Activated naive CD4-positive, alpha-beta T cell treated with anti-CD3 and anti-CD28 coated beads, Interleukin-2, amount 10 ng/mL, durations not matched to agents 7 days and 5 days (primary cell): ENCODE measurements around the gene TMEM106B.

Experiments used
- CTCF ChIA-PET: fragments of 350-600 bp; sonication (Branson Sonifier 250); formaldehyde crosslinking; loops from one replicate; lab custom pipeline; 2021; ENCODE audit warnings: antibody characterized with exemption; lab: Charles Lee
- DNase-seq: peaks from one replicate; pipeline ENCODE4 v3.0.0-alpha.2; 2020
- H3K27ac Mint-ChIP-seq: one replicate; pipeline ENCODE4 v1.8.0; 2021; ENCODE audit warnings: mild to moderate bottlenecking, moderate library complexity, mixed read lengths
- H3K27me3 Mint-ChIP-seq: one replicate; pipeline ENCODE4 v1.8.0; 2021; ENCODE audit warnings: mild to moderate bottlenecking, mixed read lengths
- H3K36me3 Mint-ChIP-seq: one replicate; pipeline ENCODE4 v1.8.0; 2021; ENCODE audit warnings: mixed read lengths
- H3K4me1 Mint-ChIP-seq: one replicate; pipeline ENCODE4 v1.8.0; 2021; ENCODE audit warnings: mixed read lengths
- H3K4me3 Mint-ChIP-seq: one replicate; pipeline ENCODE4 v1.8.0; 2021; ENCODE audit warnings: mild to moderate bottlenecking, moderate library complexity, mixed read lengths
- H3K9me3 Mint-ChIP-seq: one replicate; pipeline ENCODE4 v1.8.0; 2021; ENCODE audit warnings: mixed read lengths

The TMEM106B gene

GRCh38 chr7:12239806-12240205, 28.7 kb downstream of the TMEM106B start:
- Mint-ChIP-seq H3K36me3 (peaks cover 35% of the 10 kb centered on the region), H3K4me1 (peaks cover 12% of the 10 kb centered on the region), H3K4me3 (no peak overlapping the region), H3K27me3 (no peaks in the 10 kb centered on the region), H3K9me3 (peaks cover 8% of the 10 kb centered on the region), H3K27ac (no peak overlapping the region)
- no peak for DNase-seq
- CTCF ChIA-PET: no interaction called here

DNA sequence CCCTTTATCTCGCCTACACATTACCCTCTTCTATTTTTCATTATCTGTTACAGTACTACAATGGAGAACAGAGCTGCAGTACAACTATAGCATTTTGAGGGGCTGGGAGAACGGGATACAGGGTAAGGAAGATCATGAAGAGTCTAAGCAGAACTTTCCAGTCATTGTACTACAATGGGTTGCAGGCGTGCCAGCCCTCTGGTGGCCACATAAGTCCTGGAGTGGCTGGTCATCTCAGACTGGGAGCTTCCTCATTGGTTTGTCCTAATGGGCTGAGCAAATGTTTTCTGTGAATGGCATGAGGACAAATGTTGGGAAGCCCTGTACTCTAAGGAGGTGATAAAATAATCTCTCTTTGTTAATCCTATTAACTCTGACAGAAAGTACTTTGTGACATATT, 33.0 kb downstream of the TMEM106B start:
- DNase-seq: no peak
- Mint-ChIP-seq H3K27ac (no peak overlapping the region), H3K9me3 (peaks cover 6% of the 10 kb centered on the region), H3K4me1 (peaks cover 11% of the 10 kb centered on the region), H3K27me3 (no peaks in the 10 kb centered on the region), H3K4me3 (no peak overlapping the region), H3K36me3 (peaks cover 17% of the 10 kb centered on the region)
- CTCF ChIA-PET: no interaction called here

DNA sequence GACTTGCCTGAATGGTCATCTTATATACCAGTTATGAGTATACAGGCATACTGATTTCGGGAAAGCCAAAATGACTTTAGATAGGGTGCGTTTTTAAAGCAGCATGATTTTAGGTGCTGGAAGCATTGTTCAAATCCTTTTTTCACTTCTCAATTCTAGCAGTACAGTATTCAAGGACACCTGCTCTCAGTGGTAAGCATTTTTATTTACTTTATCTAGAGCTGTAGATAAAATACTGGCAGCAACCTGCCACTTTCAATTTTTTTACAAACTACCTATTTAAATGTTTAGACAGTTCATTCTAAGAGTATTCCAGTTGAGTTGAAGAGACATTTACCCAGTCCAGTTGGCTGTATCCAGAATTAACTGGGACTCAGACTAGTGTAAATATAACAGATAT, 33.6 kb downstream of the TMEM106B start:
- no peaks in the 10 kb centered on the region for H3K27me3 Mint-ChIP-seq
- no peak overlapping the region for H3K27ac Mint-ChIP-seq
- CTCF ChIA-PET: no interaction called here
- no peak for DNase-seq
- H3K9me3 Mint-ChIP-seq: peaks cover 6% of the 10 kb centered on the region
- H3K36me3 Mint-ChIP-seq: peaks cover 11% of the 10 kb centered on the region
- no peak overlapping the region for H3K4me3 Mint-ChIP-seq
- H3K4me1 Mint-ChIP-seq: peaks cover 6% of the 10 kb centered on the region

GRCh38 chr7:12249706-12250105, 38.6 kb downstream of the TMEM106B start:
- Mint-ChIP-seq H3K4me1 (no peaks in the 10 kb centered on the region), H3K4me3 (no peak overlapping the region), H3K36me3 (peaks cover 10% of the 10 kb centered on the region), H3K9me3 (peaks cover 28% of the 10 kb centered on the region), H3K27me3 (peaks cover 4% of the 10 kb centered on the region), H3K27ac (no peak overlapping the region)
- CTCF ChIA-PET: no interaction called here
- DNase-seq: no peak

DNA sequence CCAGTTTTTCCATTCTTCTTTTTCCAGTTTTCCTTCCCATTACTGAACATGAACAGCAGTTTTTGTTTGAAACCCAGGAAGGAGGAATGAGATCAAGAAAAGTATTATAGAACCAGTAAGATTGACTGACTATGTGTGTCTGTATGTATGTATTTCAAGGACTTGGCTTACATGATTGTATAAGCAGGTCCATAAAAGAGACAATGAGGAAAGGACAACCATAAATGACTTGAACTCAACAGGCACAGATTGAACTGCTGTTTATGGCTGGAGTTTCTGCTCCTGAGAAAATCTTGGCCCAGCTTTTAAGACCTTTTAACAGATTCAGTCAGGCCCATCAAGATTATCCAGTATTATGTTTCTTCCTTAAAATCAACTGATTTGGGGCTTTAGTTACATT, 39.1 kb downstream of the TMEM106B start:
- Mint-ChIP-seq H3K9me3 (peaks cover 28% of the 10 kb centered on the region), H3K4me3 (no peak overlapping the region), H3K4me1 (no peaks in the 10 kb centered on the region), H3K27me3 (peaks cover 4% of the 10 kb centered on the region), H3K36me3 (peaks cover 10% of the 10 kb centered on the region), H3K27ac (no peak overlapping the region)
- DNase-seq: no peak
- CTCF ChIA-PET: no interaction called here

DNA sequence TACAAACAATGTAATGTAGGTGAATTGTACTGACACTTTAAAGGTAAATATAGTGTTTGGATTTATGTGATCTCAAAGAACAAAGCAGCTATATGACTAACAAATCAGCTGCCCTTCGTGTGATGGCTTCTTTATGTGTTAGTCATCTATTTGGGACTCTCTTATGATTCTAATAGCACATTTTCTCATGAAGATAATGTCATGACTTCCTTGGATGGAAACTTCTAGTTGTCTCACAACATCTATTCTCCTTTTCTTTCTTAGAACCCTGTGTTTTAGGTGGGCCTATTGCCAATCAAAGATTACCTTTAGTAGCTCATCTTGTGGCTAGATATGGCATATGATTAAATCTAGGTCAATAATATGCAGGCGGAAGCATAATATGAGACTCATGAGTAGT, 45.0 kb downstream of the TMEM106B start:
- CTCF ChIA-PET: interaction anchor here (0.7 to 1.2 kb wide), 2 partner anchors 35 to 45 kb away, joined by 3 read pairs; partner anchors contain the start of gene TMEM106B
- Mint-ChIP-seq H3K4me3 (no peak overlapping the region), H3K36me3 (peaks cover 12% of the 10 kb centered on the region), H3K27ac (no peak overlapping the region), H3K27me3 (peaks cover 6% of the 10 kb centered on the region), H3K9me3 (peaks cover 28% of the 10 kb centered on the region), H3K4me1 (peaks cover 11% of the 10 kb centered on the region)
- DNase-seq: no peak

- Mint-ChIP-seq H3K27ac (no peak overlapping the region), H3K27me3 (peaks cover 8% of the 10 kb centered on the region), H3K9me3 (peaks cover 15% of the 10 kb centered on the region), H3K4me3 (no peak overlapping the region), H3K36me3 (peaks cover 8% of the 10 kb centered on the region), H3K4me1 (peaks cover 12% of the 10 kb centered on the region)
- CTCF ChIA-PET: interaction anchor here (0.7 kb wide), 1 partner anchor 46 kb away, joined by 3 read pairs; no protein-coding TSS in a partner anchor
- peak; percentile 45 for DNase-seq
Observed at GRCh38 chr7:12257582-12257981, 46.5 kb downstream of the TMEM106B start.

DNA sequence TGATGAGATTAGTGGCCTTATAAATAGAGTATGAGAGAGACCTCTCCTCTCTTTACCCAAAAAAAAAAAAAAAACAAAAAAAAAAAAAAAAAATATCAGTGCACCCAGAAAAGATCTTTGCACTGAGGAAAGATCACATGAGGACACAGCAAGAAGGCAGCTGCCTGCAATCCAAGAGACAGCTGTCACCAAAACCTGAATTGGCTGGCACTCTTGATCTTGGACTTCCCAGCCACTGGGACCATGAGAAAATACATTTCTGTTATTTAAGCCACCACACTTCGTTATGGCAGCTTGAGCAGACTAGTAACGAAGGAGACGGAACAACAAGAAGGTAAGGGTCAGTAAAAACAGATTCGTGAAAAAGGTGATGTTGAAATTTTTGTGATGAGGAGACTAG, 47.0 kb downstream of the TMEM106B start:
- Mint-ChIP-seq H3K4me1 (peaks cover 12% of the 10 kb centered on the region), H3K4me3 (no peak overlapping the region), H3K36me3 (peaks cover 8% of the 10 kb centered on the region), H3K27ac (no peak overlapping the region), H3K9me3 (peaks cover 11% of the 10 kb centered on the region), H3K27me3 (peaks cover 6% of the 10 kb centered on the region)
- CTCF ChIA-PET: interaction anchor here (0.7 kb wide), 2 partner anchors 40 to 46 kb away, joined by 3 read pairs; no protein-coding TSS in a partner anchor
- DNase-seq: no peak

DNA sequence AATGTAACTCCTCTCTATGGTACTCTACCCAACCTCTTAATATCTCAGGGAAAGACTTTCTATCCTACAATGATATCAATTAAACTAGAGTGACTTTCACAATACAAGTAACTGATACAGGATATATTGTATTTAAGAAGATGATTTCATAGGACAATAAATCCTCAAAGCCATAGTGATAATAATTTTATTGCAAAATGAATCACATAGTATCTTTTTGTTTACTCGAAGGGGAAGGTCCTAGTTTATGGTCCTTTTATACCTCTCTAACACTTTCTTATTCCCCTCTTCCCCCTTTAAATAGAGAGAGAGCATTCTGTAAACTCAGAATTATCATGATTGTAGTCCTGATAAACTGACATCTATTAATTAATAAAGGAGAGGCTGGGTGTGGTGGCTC, 56.4 kb downstream of the TMEM106B start:
- Mint-ChIP-seq H3K27ac (no peak overlapping the region), H3K4me3 (no peak overlapping the region), H3K9me3 (no peaks in the 10 kb centered on the region), H3K4me1 (no peaks in the 10 kb centered on the region), H3K27me3 (no peaks in the 10 kb centered on the region), H3K36me3 (no peaks in the 10 kb centered on the region)
- CTCF ChIA-PET: no interaction called here
- DNase-seq: no peak

- H3K4me3 Mint-ChIP-seq: no peak overlapping the region
- H3K27ac Mint-ChIP-seq: no peak overlapping the region
- H3K4me1 Mint-ChIP-seq: no peaks in the 10 kb centered on the region
- CTCF ChIA-PET: no interaction called here
- H3K27me3 Mint-ChIP-seq: no peaks in the 10 kb centered on the region
- H3K36me3 Mint-ChIP-seq: no peaks in the 10 kb centered on the region
- no peaks in the 10 kb centered on the region for H3K9me3 Mint-ChIP-seq
- no peak for DNase-seq
Observed at GRCh38 chr7:12269100-12269895, 58.2 kb downstream of the TMEM106B start.

DNA sequence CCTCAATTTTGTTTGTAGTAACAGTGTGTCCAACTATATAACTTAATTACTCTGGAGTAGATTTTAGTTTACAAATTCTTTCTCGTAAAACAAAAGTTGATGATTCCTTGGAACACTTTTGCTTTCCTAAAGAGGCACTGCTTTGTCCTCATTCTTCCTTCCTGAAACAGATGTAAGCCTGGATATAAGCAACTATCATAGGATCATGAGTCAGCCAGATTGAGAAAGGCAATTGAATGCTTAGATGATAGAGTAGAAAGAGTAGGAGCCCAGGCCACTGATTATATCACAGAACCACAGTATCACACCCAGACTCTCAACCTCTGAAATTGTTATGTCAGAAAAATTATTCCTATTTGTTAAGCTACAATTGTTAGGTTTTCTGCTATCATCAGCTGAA, 69.9 kb downstream of the TMEM106B start:
- Mint-ChIP-seq H3K9me3 (no peaks in the 10 kb centered on the region), H3K27ac (no peak overlapping the region), H3K4me3 (no peak overlapping the region), H3K36me3 (no peaks in the 10 kb centered on the region), H3K4me1 (no peaks in the 10 kb centered on the region), H3K27me3 (peaks cover 3% of the 10 kb centered on the region)
- no peak for DNase-seq
- CTCF ChIA-PET: no interaction called here

DNA sequence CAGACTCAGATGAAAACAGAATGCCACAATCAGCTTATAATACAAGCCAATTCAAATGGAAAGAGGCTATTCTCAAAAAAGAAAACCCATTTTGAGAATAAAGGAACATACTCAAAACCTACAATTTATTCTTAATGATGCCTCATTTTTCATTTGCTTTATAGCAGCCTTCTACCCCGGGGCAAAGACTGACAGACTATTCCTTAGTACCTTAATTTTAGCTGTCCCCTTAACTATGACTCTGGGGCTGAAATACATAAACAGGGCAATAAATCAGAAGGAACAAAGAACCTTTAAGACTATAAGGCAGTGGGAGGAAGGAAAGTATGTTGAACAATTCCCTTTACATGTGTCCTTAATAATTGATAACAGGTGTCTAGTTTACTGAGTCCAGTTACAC, 76.8 kb downstream of the TMEM106B start:
- CTCF ChIA-PET: interaction anchor here (1.1 kb wide), 1 partner anchor 14 kb away, joined by 3 read pairs; no protein-coding TSS in a partner anchor
- H3K36me3 Mint-ChIP-seq: peaks cover 4% of the 10 kb centered on the region
- H3K27me3 Mint-ChIP-seq: peaks cover 3% of the 10 kb centered on the region
- H3K9me3 Mint-ChIP-seq: peaks cover 17% of the 10 kb centered on the region
- no peak for DNase-seq
- no peak overlapping the region for H3K27ac Mint-ChIP-seq
- H3K4me3 Mint-ChIP-seq: no peak overlapping the region
- H3K4me1 Mint-ChIP-seq: no peaks in the 10 kb centered on the region

DNA sequence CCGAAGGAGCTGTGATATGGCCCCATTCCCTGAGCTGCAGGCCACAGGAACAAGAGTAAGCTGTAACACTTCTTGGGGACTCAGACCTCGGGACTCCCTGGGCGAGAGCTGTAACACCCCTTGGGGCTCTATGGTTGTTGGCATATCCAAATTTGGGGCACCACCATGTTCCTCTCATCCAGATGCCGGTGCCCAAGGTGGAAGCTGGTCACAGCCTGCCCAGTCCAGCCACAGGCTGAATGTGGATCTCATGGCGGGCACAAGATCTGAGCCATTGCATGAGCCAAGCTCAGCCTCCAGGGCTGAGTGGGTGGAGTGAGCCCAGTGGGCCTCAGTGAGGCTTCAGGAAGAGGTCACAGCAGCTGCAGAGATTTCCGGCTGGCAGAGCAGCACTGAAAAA, 78.9 kb downstream of the TMEM106B start:
- Mint-ChIP-seq H3K9me3 (peaks cover 17% of the 10 kb centered on the region), H3K27me3 (no peaks in the 10 kb centered on the region), H3K27ac (no peak overlapping the region), H3K4me1 (no peaks in the 10 kb centered on the region), H3K36me3 (peaks cover 4% of the 10 kb centered on the region), H3K4me3 (no peak overlapping the region)
- CTCF ChIA-PET: interaction anchor here (0.6 to 0.7 kb wide), 2 partner anchors 36 to 78 kb away, joined by 3 read pairs; no protein-coding TSS in a partner anchor
- DNase-seq: no peak

- H3K9me3 Mint-ChIP-seq: peaks cover 17% of the 10 kb centered on the region
- peaks cover 4% of the 10 kb centered on the region for H3K36me3 Mint-ChIP-seq
- CTCF ChIA-PET: interaction anchor here (0.7 to 1.3 kb wide), 3 partner anchors 32 to 221 kb away, joined by 3 read pairs; no protein-coding TSS in a partner anchor
- no peak overlapping the region for H3K27ac Mint-ChIP-seq
- H3K4me3 Mint-ChIP-seq: no peak overlapping the region
- H3K4me1 Mint-ChIP-seq: no peaks in the 10 kb centered on the region
- DNase-seq: no peak
- no peaks in the 10 kb centered on the region for H3K27me3 Mint-ChIP-seq
Observed at GRCh38 chr7:12290761-12291160, 79.7 kb downstream of the TMEM106B start.

- no peaks in the 10 kb centered on the region for H3K4me1 Mint-ChIP-seq
- H3K27me3 Mint-ChIP-seq: peaks cover 4% of the 10 kb centered on the region
- peaks cover 17% of the 10 kb centered on the region for H3K9me3 Mint-ChIP-seq
- H3K27ac Mint-ChIP-seq: no peak overlapping the region
- H3K36me3 Mint-ChIP-seq: peaks cover 4% of the 10 kb centered on the region
- CTCF ChIA-PET: interaction anchor here (0.6 to 1.5 kb wide), 11 partner anchors 14 to 227 kb away, joined by 3 to 5 read pairs (median 4); no protein-coding TSS in a partner anchor
- DNase-seq: peak; percentile 34
- no peak overlapping the region for H3K4me3 Mint-ChIP-seq
Observed at GRCh38 chr7:12291870-12292269, 80.8 kb downstream of the TMEM106B start.
